NCI-H345 treated with DMSO at 0.1 percent for 48 hours (cell line): ENCODE results near the gene ZDHHC14.

ENCODE experiments used
- DNase-seq: peaks from one replicate; lab custom pipeline; 2025; ENCODE audit not compliant: unreplicated experiment; lab: John Stamatoyannopoulos, UW

Gene ZDHHC14

DNA sequence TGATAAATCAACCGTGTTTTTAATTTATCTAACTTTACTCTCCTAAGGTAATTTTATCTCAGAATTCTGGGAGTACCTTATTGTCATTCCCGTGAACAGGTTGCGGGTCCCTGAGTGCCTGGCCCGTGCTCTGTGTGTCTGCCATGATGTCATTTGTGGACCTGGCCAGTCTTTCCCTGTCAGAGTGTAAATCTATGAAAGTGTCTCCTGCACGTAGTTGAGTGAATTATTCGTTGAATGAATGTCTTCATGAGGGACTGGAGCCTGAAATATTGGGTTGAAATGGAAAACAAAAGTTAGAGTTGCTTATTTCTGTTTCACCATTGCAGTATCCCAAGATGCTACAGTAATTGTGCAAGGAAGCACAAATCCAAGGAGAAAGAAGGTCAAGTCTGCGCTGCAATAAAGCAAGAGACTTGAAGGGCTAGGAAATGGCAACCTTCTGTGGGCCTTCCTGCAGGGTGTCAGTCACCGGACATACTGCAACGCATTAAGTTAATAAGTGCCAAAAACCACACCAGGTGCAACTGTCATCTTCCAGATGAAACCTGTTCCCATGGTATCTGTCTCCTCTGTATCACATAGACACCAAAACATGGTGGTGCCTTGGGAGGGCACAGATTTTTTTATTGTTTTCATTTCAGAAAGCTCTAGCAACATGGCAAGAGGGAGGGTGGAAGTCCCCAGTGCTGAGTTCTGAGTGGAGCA, 135.5 kb downstream of the ZDHHC14 start:
- no peak for DNase-seq

DNA sequence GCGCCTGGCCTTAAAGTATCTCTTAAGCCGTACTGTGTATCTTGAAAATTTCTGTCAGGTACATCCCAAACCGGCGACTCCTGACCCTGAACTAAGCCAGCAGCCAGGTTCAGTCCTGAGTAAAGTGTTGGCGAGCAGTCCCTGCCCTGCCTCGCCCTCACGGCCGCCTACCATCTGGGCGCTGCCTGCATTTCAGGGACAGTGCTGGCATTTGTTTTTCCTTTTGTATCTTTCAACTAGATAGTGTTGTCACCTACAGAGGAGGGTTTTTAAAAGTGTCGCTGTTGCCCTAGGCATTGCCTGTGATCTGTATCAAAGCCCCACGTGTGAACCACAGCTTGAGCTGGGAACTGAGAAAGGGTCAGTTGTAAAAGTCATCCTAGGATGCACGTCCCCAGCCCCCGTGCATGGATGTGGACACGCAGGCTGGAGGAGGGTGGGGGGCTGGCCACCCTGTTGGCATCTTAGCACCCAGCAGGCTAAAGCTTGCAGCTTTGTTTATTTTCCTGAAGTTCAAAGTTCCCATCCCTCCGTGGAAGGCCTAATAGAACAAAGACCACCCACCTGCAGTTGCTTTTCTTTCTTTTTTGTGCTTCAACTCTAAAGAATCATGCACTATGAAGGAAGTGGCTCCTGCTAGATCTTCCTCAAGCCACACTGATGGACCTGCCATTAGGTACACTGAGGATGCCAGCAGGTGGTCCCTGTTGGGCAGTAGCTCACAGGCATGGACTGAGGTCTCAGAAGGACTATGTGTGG, 136.8 kb downstream of the ZDHHC14 start:
- no peak for DNase-seq

DNA sequence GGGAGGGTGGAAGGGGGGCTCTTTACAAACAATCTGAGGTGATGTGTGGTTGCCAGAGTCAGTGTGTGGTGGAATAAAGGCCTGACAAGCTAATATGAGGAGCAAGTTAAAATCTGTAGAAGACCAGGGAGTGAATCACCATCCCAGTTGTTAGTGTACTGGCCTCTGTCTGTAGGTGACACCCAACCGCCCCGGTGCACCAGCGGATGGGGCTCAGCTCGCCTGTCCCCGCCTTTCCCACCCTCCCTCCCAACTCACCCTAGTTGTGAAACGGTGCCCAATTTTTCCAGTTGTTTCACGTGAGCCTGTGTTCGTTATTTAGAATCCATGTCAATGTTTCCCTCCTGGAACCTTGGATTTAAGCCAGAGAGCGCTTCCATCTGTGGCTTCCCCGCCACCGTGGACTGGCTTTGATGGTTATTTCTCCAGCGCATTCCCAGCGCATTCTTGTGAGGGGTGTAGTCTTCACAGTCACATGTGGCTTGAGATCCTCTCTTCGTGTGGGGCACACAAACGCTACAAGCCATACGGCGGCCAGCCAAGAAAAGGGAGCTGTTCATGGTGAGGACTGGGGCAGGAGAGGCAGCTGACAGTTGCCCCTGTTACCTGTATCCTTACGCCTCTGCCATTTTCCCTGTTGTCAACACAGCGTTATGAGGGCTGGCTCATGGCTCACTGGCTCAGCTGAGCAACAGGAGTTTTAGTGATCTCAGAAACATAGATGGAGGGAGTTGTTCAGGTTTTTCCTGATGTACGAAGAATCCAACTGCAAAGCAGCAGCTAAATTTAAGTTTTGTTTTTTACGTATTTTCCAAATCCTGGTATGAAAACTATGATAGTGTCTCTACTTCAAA, 137.6 kb downstream of the ZDHHC14 start:
- DNase-seq, result no peak

DNA sequence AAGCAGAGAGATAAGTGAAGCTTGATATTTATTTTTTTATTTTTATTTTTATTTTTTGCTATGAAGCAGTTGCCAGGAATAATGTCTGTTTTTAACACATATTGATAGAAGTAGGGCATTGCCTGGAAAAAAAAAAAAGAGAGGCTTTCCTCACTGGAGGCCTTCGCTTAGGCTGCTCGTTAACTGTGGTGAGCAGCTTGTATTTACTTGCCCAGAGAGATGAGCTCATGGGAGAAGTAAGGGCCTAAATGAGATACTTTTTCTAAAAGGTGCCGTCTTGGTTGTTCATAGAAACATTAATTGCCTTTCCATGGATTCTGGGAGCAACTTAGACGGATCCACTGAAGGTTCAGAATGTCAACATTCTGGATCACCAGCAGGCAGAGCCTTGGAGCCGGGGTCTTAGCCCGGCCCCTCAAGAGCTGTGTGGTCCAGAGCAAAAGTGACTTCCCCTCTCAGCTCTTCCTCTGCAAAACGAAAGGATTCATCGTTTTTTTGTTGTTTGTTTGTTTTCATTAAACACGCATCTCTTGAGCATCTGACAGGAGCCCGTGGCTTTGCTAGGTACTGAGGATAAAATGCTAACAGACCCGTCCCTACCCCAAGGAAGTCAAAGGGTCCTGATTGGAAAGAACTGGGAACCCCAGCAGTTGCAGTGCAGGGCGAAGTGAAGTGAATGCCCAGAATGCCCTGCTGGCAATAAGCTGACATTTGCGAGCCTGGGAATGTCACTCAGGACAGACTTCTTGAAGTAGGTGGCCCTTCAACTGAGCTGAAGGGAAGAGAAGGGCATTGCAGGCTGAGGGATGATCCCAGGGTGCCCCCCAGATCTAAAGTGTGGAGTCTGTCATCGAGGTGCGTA, 138.5 kb downstream of the ZDHHC14 start:
- DNase-seq, result no peak

DNA sequence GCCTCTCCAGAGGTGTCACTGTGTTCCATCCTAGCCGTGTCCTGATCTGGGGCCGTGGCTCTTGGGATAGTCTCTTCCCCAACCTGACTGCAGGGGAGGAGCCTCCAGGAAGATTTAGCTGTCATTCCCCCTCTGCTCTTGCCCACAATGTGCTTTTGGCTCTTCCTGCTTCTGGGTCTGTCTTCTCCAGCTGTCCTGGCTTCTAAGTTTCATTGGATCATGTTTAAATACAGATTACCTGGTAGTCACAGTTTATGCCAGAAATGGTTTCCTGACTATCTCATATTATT, 139.1 kb downstream of the ZDHHC14 start:
- no peak for DNase-seq

DNA sequence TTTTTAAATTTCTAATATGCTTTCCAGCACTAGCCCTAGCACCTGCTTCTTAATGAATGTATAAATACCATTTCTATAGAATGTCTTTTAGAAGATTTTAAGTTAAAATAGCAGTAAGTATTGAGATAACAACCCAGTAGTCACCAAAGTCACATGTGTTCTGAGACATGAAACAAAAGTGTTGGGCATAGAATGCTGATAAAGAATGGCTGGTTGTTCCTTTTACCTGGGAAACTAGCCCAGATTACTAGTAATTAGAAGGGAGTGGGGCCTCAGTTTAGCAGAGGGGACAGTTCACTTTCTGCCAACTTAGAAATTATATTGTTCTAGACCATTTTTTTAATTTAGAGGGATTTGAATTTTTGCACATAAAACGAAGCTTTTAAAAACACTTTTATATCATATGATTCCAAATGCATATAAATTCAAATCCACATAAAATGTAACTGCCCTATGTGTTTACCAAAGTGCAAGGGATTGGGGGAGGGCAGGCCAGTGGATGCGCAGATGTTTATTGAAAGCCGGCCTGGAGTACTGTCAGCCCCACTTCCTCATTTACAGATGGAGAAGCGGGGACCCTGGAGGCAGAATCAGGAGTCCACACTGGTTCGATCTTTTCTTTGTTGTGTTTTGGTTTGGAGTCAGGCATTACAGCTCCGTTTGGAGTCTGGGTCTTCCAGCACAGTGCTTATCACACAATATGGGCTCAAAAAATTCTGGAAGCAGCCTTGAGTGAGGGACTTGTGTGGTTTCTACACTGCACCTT, 139.8 kb downstream of the ZDHHC14 start:
- DNase-seq, result no peak

DNA sequence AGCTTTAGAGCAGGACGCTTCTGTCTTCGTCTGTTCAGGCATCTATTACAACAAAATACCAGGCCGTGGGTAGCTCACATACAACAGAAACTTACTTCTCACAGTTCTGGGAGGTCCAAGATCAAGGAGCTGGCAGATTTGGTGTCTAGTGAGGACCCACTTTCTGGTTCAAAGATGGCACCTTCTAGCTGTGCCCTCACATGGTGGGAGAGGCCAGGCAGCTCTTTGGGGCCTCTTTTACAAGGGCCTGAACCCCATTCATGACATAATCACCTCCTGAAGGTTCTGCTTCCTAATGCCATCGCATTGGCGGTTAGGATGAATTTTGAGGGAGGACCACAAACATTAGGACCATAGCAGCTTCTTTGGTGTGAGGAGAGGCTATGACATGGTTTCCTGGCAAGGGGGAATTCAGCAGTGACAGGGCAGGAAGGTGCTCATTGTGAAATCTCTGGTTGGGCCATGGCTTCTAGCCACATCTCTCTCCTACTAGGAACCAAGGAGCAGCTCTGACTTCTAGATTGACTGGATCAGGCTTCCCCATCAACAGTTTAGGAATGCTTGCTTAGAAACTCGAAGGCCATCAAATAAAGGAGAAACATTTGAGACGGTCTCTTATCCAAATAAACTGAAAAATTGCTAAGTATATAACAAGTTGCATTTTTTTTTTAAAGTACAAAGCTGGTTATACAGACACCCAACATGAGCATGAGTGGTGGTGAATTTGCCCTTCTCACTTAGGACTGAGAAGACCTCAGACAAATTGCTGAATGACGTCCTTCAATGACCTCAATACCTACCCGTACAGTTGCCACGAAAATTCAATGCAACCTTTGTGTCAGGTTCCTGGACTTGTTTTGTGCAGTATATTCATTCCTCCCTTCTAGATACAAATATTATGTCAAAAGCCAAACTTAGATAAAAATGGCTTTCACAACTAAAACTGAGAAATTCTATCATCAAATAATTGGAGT, 140.7 kb downstream of the ZDHHC14 start:
- DNase-seq, result no peak

DNA sequence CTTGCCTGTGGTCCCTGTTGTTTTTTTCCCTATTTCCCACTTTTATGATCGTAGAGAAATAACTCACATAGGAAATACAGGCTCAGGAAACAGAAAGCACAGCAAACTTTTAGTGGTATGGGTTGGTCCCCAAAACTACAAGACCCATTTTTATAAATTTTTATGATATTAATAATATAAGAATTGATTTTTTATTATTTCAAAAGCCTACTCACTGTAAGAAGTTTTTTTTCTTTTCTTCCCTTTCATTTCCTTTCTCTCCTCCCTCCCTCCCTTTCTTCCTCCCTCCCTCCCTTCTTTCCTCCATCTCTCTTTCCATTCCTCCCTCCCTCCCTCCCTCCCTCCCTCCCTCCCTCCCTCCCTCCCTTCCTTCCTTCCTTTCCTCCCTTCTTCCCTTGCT, 141.5 kb downstream of the ZDHHC14 start:
- DNase-seq, result no peak

DNA sequence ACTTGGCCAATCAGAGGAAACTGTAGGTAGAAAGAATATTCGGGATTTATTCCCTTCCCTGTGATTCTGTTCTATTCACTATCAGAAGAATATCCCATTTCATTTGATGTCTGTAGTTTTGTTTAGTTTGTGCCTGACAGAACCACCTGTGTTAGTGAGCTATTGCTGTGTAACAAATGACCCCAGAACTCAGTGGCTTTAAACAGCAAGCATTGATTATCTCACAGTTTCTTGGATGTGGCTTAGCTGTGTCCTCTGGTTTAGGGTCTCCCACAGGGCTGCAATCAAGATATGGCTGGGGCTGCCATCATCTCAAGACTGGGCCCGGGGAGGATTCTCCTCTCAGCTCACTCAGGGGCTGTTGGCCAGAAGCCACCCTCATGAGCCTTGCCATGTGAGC, 143.7 kb downstream of the ZDHHC14 start:
- no peak for DNase-seq

DNA sequence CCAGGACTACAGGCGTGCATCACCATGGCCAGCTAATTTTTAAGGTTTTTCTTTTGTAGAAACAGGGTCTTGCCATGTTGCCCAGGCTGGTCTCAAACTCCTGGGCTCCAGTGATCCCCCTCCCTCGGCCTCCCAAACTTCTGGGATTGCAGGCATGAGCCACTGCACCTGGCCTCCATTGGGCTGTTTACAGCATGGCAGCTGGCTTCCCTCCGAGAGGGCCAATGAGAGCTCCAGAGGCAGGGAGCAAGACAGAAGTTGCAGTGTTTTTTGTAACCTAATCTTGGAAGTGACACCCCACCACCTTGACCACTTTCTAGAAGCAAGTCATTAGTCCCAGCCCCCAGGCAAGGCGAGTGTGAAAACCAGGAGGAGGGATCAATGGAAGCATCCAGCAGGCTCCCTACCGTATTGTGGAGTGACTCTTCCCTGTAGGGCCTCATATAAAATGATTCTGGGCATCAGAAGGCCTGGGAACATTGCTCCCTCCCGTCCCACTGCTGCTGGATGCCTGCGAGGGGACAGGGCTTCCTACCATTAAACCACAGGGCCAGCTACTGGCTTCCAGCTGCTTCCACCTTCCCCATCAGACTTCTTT, 144.4 kb downstream of the ZDHHC14 start:
- no peak for DNase-seq

DNA sequence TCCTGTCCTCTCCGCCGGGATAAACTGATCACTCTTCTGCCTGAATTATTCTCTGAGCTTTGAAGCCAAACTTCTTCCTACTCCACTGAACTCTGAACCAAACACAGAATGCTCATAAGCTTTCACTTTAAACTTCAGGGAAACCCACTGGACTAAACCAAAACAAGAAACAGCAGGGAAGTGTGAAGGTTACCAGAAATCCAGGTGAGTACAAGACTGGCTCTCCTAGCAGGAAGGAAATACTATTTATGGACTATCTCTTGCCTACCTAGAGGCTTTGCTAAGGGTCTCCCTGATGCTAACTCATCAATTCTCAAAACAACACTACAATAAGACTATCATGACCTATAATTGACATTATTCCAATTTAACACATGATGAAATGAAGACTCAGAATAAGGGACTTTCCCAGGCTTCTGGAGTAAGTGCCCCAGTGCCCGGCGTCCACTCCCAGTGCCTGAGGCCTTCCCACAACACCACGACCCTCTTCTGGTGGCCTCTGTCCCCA, 145.0 kb downstream of the ZDHHC14 start:
- DNase-seq, result no peak

DNA sequence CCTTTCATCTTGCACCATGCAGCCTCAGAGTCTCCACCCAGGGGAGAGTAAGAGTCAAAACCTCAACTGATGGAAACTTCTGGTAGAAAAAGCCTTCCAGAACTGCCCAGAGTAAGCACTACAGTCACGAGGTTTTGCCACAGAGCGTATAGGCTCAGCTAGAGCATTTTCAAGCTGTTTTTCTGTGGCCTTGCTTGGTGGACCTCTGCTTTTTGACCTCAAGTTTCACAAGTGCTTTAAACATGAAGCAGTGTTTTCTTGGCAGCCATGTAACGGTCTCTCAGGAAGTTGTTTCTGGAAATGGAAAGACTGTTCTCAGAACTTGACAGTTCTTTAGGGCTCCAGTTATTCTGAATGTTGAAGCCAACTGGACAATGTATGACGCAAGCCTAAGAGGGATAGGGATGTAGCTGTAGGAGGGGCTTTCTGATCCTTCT, 146.5 kb downstream of the ZDHHC14 start:
- DNase-seq, result no peak

DNA sequence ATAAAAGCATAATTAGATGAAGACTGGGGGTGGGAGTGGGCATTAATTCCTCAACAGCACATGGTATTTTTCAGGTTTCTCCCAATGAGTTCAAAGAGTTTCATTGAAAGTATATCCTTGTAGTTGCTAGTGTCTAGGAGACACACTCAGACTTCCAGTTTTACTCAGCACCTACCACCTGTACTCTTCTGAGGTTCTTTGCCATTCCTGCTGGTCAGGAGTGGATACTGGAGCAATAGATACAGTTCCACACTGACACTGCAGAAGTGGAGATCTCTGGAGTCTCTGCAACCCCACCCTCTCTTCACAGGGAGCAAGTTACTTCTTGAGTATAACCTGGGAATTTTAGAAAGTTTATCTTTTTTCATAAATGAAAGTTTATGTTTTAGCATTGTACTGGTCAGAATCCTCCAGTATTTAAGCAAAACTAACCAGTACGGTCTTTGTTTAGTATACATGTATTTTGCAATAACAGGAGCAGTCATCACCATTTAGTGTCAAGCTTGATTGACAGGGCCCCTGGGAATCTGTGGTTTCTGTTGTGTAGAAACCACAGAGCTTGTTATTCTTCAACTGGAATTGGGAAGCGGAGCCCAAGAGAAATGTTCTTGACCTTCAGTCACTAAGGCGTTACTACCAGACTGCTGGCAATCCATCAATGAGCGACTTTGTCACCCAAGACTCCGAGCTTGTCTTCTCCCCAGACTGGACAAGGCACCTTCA, 148.1 kb downstream of the ZDHHC14 start:
- no peak for DNase-seq

DNA sequence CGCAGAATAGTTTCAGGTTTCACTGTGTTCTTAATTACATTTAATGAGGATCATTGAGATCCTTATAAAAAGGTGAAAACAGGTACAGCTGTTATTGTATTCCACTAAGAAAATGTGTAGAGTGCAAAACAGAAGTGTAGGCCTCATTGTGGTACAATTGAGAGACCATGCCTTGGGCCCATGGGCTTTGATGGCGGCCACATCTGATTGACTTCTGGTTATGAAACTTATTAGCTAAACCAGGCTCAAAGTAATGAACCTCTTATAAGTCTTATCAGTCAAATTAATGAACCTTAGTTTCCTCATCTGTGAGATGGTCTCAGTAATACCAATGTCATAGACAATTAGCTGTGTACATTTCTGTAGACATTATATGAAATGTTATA, 148.7 kb downstream of the ZDHHC14 start:
- DNase-seq, result no peak

DNA sequence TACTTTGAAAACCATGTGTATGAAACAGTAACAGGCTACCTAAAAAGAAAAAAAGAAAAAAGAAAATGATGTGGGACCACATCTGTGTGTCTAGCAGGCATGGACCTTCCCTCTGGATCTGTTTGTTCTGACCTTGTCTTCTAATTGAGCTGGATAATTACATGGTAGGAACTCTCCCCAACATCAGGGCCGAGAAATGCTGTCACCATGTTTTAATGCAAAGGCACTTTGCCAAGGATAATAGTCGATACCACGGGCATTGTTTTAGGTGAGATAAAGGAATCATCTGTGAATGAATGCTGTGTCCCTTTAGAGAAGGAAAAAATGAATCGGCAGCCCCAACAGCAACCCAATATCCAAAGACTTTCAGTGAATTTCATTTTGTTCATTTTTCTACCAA, 149.1 kb downstream of the ZDHHC14 start:
- DNase-seq, result no peak

DNA sequence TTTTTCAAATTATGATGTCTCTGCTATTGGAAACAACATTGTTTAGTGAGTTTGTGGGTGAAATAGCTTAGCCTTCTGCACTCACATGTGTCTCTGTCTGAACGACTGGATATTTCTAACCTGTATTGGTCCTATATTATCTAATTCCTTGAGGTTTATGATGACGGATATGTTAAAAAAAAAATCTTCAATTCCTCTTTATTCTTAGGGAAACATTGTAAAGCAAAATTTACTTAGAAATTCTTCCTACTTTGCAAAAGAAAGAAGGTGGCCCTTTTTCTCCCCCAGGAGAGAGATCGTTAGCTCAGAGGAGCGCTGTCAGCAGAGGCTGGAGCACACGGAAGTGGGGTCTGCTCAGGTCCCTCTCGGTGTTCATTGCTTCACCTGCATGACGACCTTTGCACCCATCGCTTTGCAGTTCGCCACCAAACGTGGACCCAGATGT, 149.8 kb downstream of the ZDHHC14 start:
- no peak for DNase-seq

DNA sequence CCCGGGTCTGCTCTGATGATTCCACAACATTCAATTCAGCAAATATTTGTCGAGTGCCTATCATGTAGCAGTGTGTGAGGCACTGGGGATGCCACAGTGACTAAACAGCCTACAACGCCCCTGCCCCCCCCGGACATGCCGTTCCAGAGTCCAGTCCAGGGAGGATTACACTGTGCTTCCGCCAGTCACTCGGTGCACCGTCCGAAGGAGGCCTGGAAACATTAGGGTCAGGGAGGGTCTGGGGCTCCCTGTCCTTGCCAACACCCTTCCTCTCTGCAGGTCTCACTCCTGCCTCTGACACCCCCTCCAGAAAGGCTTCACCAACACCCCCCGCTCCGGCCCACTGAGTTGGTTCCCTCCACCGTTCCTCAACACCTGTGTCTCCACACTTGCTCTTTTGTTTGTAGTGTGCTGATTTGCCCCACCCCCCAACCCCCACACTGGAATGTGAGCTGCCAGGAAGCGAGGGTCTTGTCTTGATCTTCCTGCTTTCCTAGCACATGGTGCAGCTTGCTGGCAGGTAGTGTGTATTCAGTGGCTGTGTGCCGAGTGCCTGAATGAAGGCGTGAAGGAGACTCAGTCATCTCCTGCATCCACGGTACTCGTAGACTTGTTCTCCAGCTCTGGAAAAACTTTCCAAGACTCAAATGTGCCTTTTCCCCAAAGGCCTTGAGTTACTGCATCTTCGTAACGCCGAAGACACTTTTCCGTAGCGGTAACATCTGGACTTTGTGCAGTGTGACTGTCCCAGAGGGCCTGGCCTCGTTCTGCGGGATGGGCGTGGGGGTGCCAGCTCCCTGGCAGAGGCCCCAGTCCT, 150.4 kb downstream of the ZDHHC14 start:
- no peak for DNase-seq
